PC-3 (cell line): ENCODE measurements around the gene ALG6. TPM values are rescaled to one million over a fixed set of nuclear protein-coding genes. Genes with fewer than 3 reads are reported as not detected.

Experiments
- ATAC-seq: fragments of 200-7000 bp; cut with Tn5 transposase; 2 replicates; pipeline ENCODE4 v1.9.1; 2020; ENCODE audit warnings: mild to moderate bottlenecking, moderate library complexity
- BruUV-seq: library from RNA; stranded (reverse); fragments of 400-500 nt; replicated peaks from 2 replicates; lab custom pipeline; 2021; lab: Mats Ljungman, UMichigan
- CTCF ChIA-PET: fragments of 300-600 bp; sonication (Branson Sonifier 250); formaldehyde crosslinking; loops from one replicate; lab custom pipeline; 2022; ENCODE audit warnings: antibody characterized with exemption; lab: Charles Lee
- POLR2A ChIA-PET: fragments of 300-600 bp; sonication (Branson Sonifier 250); formaldehyde crosslinking; loops from one replicate; lab custom pipeline; 2022; ENCODE audit warnings: antibody characterized with exemption; ENCODE audit not compliant: unreplicated experiment; lab: Charles Lee
- DNase-seq: peaks from one replicate; pipeline ENCODE4 v3.0.0-alpha.2; 2015
- H2AFZ ChIP-seq: fragments of 300-600 bp; sonication (generic); 2 replicates; pipeline ENCODE4 v1.6.0; 2016; ENCODE audit warnings: antibody characterized with exemption, low read length
- H3F3A ChIP-seq: fragments of 300-600 bp; sonication (generic); one replicate; pipeline ENCODE4 v1.6.0; 2017; ENCODE audit warnings: antibody characterized with exemption, low read length, control low read depth, mild to moderate bottlenecking; ENCODE audit not compliant: unreplicated experiment
- H3K27ac ChIP-seq: fragments of 300-600 bp; sonication (generic); 2 replicates; pipeline ENCODE4 v1.5.1; 2016; ENCODE audit warnings: mild to moderate bottlenecking, low read length
- H3K27me3 ChIP-seq: fragments of 300-600 bp; sonication (generic); 2 replicates; pipeline ENCODE4 v1.6.1; 2016; ENCODE audit warnings: low read length, mixed read lengths
- H3K36me3 ChIP-seq: fragments of 300-600 bp; sonication (generic); 2 replicates; pipeline ENCODE4 v1.6.1; 2016; ENCODE audit warnings: low read depth, mixed run types, low read length, mixed read lengths
- H3K4me1 ChIP-seq: fragments of 300-600 bp; sonication (generic); 2 replicates; pipeline ENCODE4 v1.5.1; 2016; ENCODE audit warnings: low read length; ENCODE audit not compliant: insufficient read depth
- H3K4me2 ChIP-seq: fragments of 300-600 bp; sonication (generic); 2 replicates; pipeline ENCODE4 v1.6.0; 2016; ENCODE audit warnings: low read length
- H3K4me3 ChIP-seq: fragments of 300-600 bp; sonication (generic); 2 replicates; pipeline ENCODE4 v1.5.1; 2016; ENCODE audit warnings: mild to moderate bottlenecking, low read length, mixed read lengths
- H3K79me2 ChIP-seq: fragments of 300-600 bp; sonication (generic); 2 replicates; pipeline ENCODE4 v1.6.1; 2017; ENCODE audit warnings: low read length, mixed read lengths
- H3K9ac ChIP-seq: fragments of 300-600 bp; sonication (generic); 2 replicates; pipeline ENCODE4 v1.6.0; 2016; ENCODE audit warnings: mild to moderate bottlenecking, low read length
- H3K9me2 ChIP-seq: fragments of 300-600 bp; sonication (generic); replicated peaks from 2 replicates; pipeline ENCODE4 v1.6.1; 2016; ENCODE audit warnings: mixed run types, low read length, mixed read lengths
- H3K9me3 ChIP-seq: fragments of 300-600 bp; sonication (generic); 2 replicates; pipeline ENCODE4 v1.6.1; 2016; ENCODE audit warnings: low read length, mixed read lengths
- H4K20me1 ChIP-seq: fragments of 300-600 bp; sonication (generic); 2 replicates; pipeline ENCODE4 v1.6.1; 2016; ENCODE audit warnings: low read length, mixed read lengths
- EZH2 ChIP-seq: fragments of 300-600 bp; sonication (generic); IDR thresholded peaks from one replicate; pipeline ENCODE4 v1.6.1; 2017; ENCODE audit warnings: antibody characterized with exemption, mild to moderate bottlenecking, low read length; ENCODE audit not compliant: unreplicated experiment
- EZH2phosphoT487 ChIP-seq: fragments of 300-600 bp; sonication (generic); IDR thresholded peaks from 2 replicates; pipeline ENCODE4 v1.6.1; 2018; ENCODE audit warnings: mild to moderate bottlenecking, antibody characterized with exemption, low read length, borderline replicate concordance
- intact Hi-C: fragments of 100-400 bp; cut with micrococcal nuclease; formaldehyde crosslinking; loops from 2 replicates; pipeline ENCODE4 v1.9.0; 2023
- total RNA-seq: library from RNA; depleted of rRNA; stranded (reverse); fragments of >200 nt; gene quantifications from 2 replicates; pipeline ENCODE4 v1.2.3, GENCODE V29; 2014
- TF ChIP-seq, protein P1 (sequence below): fragments of 300-600 bp; sonication (generic); conservative IDR thresholded peaks from 2 replicates; pipeline ENCODE4 v1.5.1; 2017; ENCODE audit warnings: antibody characterized with exemption, low read depth, mild to moderate bottlenecking, low read length

Gene ALG6
- total RNA-seq, 1 experiment from 2014 or later: 17.3 TPM

DNA sequence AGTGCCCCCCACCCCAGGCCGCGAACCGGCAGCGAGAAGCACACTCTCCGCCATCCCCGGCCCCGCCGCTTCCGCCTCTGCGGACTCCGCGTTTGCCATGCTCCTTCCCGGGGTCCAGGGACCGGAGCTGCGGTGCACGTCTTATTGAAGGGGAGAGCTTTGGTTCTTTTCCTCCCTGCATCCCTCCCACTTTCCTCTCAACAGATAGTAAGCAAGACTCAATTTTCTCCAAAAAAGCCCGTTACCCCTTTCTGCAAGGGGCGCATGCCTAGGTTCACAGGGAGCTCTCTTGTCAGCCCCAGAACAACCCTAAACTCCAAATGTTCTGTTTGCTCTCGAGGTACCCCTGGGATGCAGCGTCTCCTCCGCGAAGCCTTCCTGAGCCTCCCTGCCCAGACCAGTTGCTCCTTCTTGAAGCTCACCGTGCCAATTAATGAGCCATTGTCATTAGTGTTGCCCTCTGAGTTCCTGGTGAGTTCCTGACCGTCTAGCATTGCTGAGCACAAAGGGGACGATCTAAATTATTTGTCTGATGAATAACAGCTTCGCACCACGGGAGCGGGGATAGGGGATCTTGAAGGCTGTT lies 37.0 kb upstream of the ALG6 start:
- Histone ChIP-seq H3K9ac (no peak overlapping the region), H3K9me3 (no peaks in the 10 kb centered on the region), H3K4me2 (no peak overlapping the region), H3K79me2 (no peaks in the 10 kb centered on the region), H3K36me3 (no peaks in the 10 kb centered on the region), H3K4me3 (no peak overlapping the region), H3K4me1 (no peaks in the 10 kb centered on the region), H3K9me2 (no peaks in the 10 kb centered on the region), H3F3A (no peaks in the 10 kb centered on the region), H2AFZ (no peak overlapping the region), H4K20me1 (no peaks in the 10 kb centered on the region), H3K27ac (no peak overlapping the region), H3K27me3 (peaks cover 12% of the 10 kb centered on the region)
- ChIA-PET POLR2A (no interaction called here), CTCF (no interaction called here)
- BruUV-seq: no TSS peak
- DNase-seq (no peak), ATAC-seq (no peak)
- TF ChIP-seq EZH2 (no peak), EZH2phosphoT487 (no peak)
- TF ChIP-seq, protein P1, sequence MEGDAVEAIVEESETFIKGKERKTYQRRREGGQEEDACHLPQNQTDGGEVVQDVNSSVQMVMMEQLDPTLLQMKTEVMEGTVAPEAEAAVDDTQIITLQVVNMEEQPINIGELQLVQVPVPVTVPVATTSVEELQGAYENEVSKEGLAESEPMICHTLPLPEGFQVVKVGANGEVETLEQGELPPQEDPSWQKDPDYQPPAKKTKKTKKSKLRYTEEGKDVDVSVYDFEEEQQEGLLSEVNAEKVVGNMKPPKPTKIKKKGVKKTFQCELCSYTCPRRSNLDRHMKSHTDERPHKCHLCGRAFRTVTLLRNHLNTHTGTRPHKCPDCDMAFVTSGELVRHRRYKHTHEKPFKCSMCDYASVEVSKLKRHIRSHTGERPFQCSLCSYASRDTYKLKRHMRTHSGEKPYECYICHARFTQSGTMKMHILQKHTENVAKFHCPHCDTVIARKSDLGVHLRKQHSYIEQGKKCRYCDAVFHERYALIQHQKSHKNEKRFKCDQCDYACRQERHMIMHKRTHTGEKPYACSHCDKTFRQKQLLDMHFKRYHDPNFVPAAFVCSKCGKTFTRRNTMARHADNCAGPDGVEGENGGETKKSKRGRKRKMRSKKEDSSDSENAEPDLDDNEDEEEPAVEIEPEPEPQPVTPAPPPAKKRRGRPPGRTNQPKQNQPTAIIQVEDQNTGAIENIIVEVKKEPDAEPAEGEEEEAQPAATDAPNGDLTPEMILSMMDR: no peak
- intact Hi-C loops: no loop called here

DNA sequence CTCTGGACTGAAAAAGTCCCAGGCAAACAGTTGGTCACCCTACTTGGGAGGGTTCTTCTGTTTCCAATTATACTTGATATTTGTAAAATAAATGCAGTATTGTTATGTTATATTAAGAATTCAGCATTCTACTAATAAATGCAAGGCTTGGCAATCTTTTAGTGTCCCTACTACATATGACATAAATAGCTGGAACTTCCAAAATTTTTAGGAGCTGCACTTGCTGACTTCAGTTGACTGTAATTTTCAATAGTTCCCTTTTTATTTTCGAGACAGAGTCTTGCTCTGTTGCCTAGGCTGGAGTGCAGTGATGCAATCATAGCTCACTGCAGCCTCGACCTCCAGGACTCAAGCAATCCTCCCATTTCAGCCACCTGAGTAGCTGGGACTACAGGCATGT lies 25.0 kb upstream of the ALG6 start:
- no TSS peak for BruUV-seq
- CTCF ChIA-PET: no interaction called here
- no peaks in the 10 kb centered on the region for H3K9me3 ChIP-seq
- no peak overlapping the region for H3K4me3 ChIP-seq
- H3K4me1 ChIP-seq: no peaks in the 10 kb centered on the region
- TF ChIP-seq EZH2phosphoT487 (no peak), EZH2 (no peak)
- TF ChIP-seq, protein P1: no peak
- peaks cover 14% of the 10 kb centered on the region; the same call in 1 of the 2 replicates for H3K27me3 ChIP-seq
- H3F3A ChIP-seq: no peaks in the 10 kb centered on the region
- POLR2A ChIA-PET: no interaction called here
- H4K20me1 ChIP-seq: no peaks in the 10 kb centered on the region
- H3K9ac ChIP-seq: no peak overlapping the region
- no peak overlapping the region for H3K27ac ChIP-seq
- no peak overlapping the region for H2AFZ ChIP-seq
- no peaks in the 10 kb centered on the region for H3K9me2 ChIP-seq
- H3K79me2 ChIP-seq: no peaks in the 10 kb centered on the region
- H3K4me2 ChIP-seq: no peak overlapping the region
- ATAC-seq (no peak), DNase-seq (no peak)
- no peaks in the 10 kb centered on the region for H3K36me3 ChIP-seq
- intact Hi-C loops: no loop called here

DNA sequence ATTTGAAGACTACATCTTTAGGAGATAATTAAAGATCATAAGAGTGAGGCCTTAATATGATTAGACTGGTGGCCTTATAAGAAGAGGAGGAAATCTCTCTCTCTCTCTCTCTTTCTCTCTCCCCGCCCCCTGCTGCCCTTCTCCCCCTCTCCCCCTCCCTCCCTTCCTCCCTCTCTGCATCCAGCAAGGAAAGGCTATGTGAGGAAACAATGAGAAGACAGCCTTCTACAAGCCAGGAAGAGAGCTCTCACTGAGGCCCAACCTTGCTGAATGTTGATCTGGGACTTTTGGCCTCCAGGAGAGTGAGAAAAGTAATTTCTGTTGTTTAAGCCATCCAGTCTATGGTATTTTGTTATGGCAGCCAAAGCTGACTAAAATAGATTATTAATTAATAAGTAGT lies 23.5 kb upstream of the ALG6 start:
- Histone ChIP-seq H4K20me1 (no peaks in the 10 kb centered on the region), H3K9ac (no peak overlapping the region), H2AFZ (no peak overlapping the region), H3F3A (no peaks in the 10 kb centered on the region), H3K9me2 (no peaks in the 10 kb centered on the region), H3K4me3 (no peak overlapping the region), H3K9me3 (no peaks in the 10 kb centered on the region), H3K79me2 (no peaks in the 10 kb centered on the region), H3K27me3 (peaks cover 22% of the 10 kb centered on the region; the same call in 1 of the 2 replicates), H3K27ac (no peak overlapping the region), H3K4me1 (no peaks in the 10 kb centered on the region), H3K4me2 (no peak overlapping the region), H3K36me3 (no peaks in the 10 kb centered on the region)
- BruUV-seq: no TSS peak
- TF ChIP-seq, protein P1: no peak
- TF ChIP-seq EZH2phosphoT487: no peak
- no peak for TF ChIP-seq EZH2
- intact Hi-C loops: no loop called here
- no peak for ATAC-seq
- no peak for DNase-seq
- CTCF ChIA-PET: no interaction called here
- POLR2A ChIA-PET: no interaction called here
